HEK293 (cell line): ENCODE measurements around the gene KMO.

Experiments used
- CTCF ChIA-PET: fragments of 350-600 bp; formaldehyde crosslinking; extraction: SDS; loops from one replicate; lab custom pipeline; 2021; ENCODE audit warnings: antibody characterized with exemption; lab: Yijun Ruan, JAX
- POLR2A ChIA-PET: fragments of 300-600 bp; formaldehyde crosslinking; extraction: SDS; loops from one replicate; lab custom pipeline; 2020; ENCODE audit warnings: antibody characterized with exemption, inconsistent platforms; lab: Yijun Ruan, JAX
- H3K27ac ChIP-seq: fragments of 200-500 bp; sonication (Bioruptor generic); 2 replicates; pipeline ENCODE4 v1.5.1; 2014; ENCODE audit warnings: low read depth, low read length, control low read depth, inconsistent platforms; ENCODE audit errors: extremely low read depth
- H3K36me3 ChIP-seq, 2 experiments: fragments of 200-500 bp in 1 of 2; sonication (Bioruptor generic) in 1 of 2; 1 replicate in 1 of 2; 2 replicates in 1 of 2; pipeline ENCODE4 v1.5.1; 2014 to 2017; ENCODE audit warnings: inconsistent platforms in 2 of 2, low read length in 2 of 2; ENCODE audit not compliant: control insufficient read depth in 2 of 2, insufficient read depth in 1 of 2
- H3K4me1 ChIP-seq: fragments of 200-500 bp; sonication (Bioruptor generic); 2 replicates; pipeline ENCODE4 v1.5.1; 2014; ENCODE audit warnings: mild to moderate bottlenecking, low read length, inconsistent platforms; ENCODE audit not compliant: control insufficient read depth, insufficient read depth
- H3K4me3 ChIP-seq: 2 replicates; pipeline ENCODE4 v1.5.1; 2011; ENCODE audit warnings: low read depth, mild to moderate bottlenecking, control low read depth, low read length, moderate library complexity
- H3K9me3 ChIP-seq: fragments of 200-500 bp; sonication (Bioruptor generic); 2 replicates; pipeline ENCODE4 v1.5.1; 2014; ENCODE audit warnings: low read depth, low read length, inconsistent platforms; ENCODE audit not compliant: control insufficient read depth, insufficient read depth
- ELK4 ChIP-seq: IDR thresholded peaks from 2 replicates; pipeline ENCODE4 v1.6.1; 2011; ENCODE audit warnings: mild to moderate bottlenecking, low read depth, low read length, borderline replicate concordance
- PATZ1 ChIP-seq: fragments of 450-650 bp; formaldehyde crosslinking; IDR thresholded peaks from 2 replicates; pipeline ENCODE4 v1.5.1; 2016; ENCODE audit warnings: missing biosample characterization, missing genetic modification characterization
- ZBTB1 ChIP-seq: fragments of 450-650 bp; formaldehyde crosslinking; IDR thresholded peaks from 2 replicates; pipeline ENCODE4 v1.5.1; 2016; ENCODE audit warnings: missing biosample characterization, missing genetic modification characterization
- ZBTB11 ChIP-seq: fragments of 450-650 bp; formaldehyde crosslinking; conservative IDR thresholded peaks from 2 replicates; pipeline ENCODE4 v1.5.1; 2016; ENCODE audit warnings: low read depth, missing biosample characterization, missing genetic modification characterization
- ZFP69B ChIP-seq: fragments of 450-650 bp; formaldehyde crosslinking; IDR thresholded peaks from 2 replicates; pipeline ENCODE4 v1.5.1; 2016; ENCODE audit warnings: missing biosample characterization, missing genetic modification characterization
- ZNF112 ChIP-seq: fragments of 450-650 bp; formaldehyde crosslinking; IDR thresholded peaks from 2 replicates; pipeline ENCODE4 v1.5.0; 2017; ENCODE audit warnings: missing biosample characterization, missing genetic modification characterization
- ZNF114 ChIP-seq: fragments of 450-650 bp; formaldehyde crosslinking; IDR thresholded peaks from 2 replicates; pipeline ENCODE4 v1.5.0; 2017; ENCODE audit warnings: missing biosample characterization, missing genetic modification characterization
- ZNF148 ChIP-seq: fragments of 450-650 bp; formaldehyde crosslinking; IDR thresholded peaks from 2 replicates; pipeline ENCODE4 v1.5.0; 2017; ENCODE audit warnings: missing biosample characterization, missing genetic modification characterization, borderline replicate concordance
- ZNF324 ChIP-seq: fragments of 450-650 bp; formaldehyde crosslinking; IDR thresholded peaks from 2 replicates; pipeline ENCODE4 v1.5.1; 2016; ENCODE audit warnings: missing biosample characterization, missing genetic modification characterization
- ZNF394 ChIP-seq: fragments of 450-650 bp; formaldehyde crosslinking; IDR thresholded peaks from 2 replicates; pipeline ENCODE4 v1.5.1; 2016; ENCODE audit warnings: missing biosample characterization, missing genetic modification characterization, mild to moderate bottlenecking, moderate library complexity, borderline replicate concordance
- ZNF473 ChIP-seq: fragments of 450-650 bp; formaldehyde crosslinking; IDR thresholded peaks from 2 replicates; pipeline ENCODE4 v1.5.1; 2017; ENCODE audit warnings: missing biosample characterization, missing genetic modification characterization
- ZNF558 ChIP-seq: fragments of 450-650 bp; formaldehyde crosslinking; IDR thresholded peaks from 2 replicates; pipeline ENCODE4 v1.5.1; 2016; ENCODE audit warnings: missing biosample characterization, missing genetic modification characterization
- ZNF571 ChIP-seq: fragments of 450-650 bp; formaldehyde crosslinking; IDR thresholded peaks from 2 replicates; pipeline ENCODE4 v1.5.0; 2017; ENCODE audit warnings: missing biosample characterization, missing genetic modification characterization
- ZNF600 ChIP-seq: fragments of 450-650 bp; formaldehyde crosslinking; IDR thresholded peaks from 2 replicates; pipeline ENCODE4 v1.5.1; 2016; ENCODE audit warnings: missing biosample characterization, missing genetic modification characterization
- TF ChIP-seq, protein P1 (sequence below): fragments of 450-650 bp; formaldehyde crosslinking; IDR thresholded peaks from 2 replicates; pipeline ENCODE4 v1.5.1; 2016; ENCODE audit warnings: missing biosample characterization, missing genetic modification characterization

Gene KMO

DNA sequence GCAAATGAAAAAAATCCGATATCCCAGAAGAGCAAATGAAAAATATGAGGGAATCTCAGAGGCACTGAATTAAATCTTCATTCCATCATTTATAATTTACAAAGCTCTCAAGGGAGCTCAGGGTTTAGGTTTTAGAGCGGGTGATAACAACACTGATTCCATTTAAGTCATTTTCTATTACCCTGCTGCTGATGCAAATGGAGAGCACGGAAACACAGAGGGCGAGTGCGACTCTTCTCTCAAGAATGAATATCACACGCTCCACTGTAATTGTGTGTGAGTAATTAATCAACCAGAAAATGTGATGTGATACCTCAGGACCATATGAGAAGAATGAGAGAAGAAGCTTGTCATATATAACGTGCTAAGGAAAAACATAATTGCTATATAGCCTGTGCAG, 85.2 kb downstream of the KMO start (continued):
- TF ChIP-seq ZNF148 (tag by site-specific recombination) (no peak), ZNF571 (tag by site-specific recombination) (no peak), ZBTB11 (tag by site-specific recombination) (no peak), ZNF394 (no peak), ZNF558 (tag by site-specific recombination) (no peak), ZNF600 (tag by site-specific recombination) (no peak), ELK4 (no peak), ZNF114 (tag by site-specific recombination) (no peak)

GRCh38 chr1:241622669-241623068, 90.5 kb downstream of the KMO start:
- POLR2A ChIA-PET: no interaction called here

More at GRCh38 chr1:241622669-241623068, 90.5 kb downstream of the KMO start:
- no peaks in the 10 kb centered on the region for H3K4me1 ChIP-seq
- H3K4me3 ChIP-seq: no peak overlapping the region
- TF ChIP-seq PATZ1 (tag by site-specific recombination) (no peak), ZNF558 (tag by site-specific recombination) (no peak), ZBTB1 (tag by site-specific recombination) (no peak), ZFP69B (tag by site-specific recombination) (no peak), ZNF473 (tag by site-specific recombination) (no peak), ZNF112 (no peak), ZNF324 (tag by site-specific recombination) (no peak)
- TF ChIP-seq, protein P1, sequence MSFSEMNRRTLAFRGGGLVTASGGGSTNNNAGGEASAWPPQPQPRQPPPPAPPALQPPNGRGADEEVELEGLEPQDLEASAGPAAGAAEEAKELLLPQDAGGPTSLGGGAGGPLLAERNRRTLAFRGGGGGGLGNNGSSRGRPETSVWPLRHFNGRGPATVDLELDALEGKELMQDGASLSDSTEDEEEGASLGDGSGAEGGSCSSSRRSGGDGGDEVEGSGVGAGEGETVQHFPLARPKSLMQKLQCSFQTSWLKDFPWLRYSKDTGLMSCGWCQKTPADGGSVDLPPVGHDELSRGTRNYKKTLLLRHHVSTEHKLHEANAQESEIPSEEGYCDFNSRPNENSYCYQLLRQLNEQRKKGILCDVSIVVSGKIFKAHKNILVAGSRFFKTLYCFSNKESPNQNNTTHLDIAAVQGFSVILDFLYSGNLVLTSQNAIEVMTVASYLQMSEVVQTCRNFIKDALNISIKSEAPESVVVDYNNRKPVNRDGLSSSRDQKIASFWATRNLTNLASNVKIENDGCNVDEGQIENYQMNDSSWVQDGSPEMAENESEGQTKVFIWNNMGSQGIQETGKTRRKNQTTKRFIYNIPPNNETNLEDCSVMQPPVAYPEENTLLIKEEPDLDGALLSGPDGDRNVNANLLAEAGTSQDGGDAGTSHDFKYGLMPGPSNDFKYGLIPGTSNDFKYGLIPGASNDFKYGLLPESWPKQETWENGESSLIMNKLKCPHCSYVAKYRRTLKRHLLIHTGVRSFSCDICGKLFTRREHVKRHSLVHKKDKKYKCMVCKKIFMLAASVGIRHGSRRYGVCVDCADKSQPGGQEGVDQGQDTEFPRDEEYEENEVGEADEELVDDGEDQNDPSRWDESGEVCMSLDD: no peak
- no peaks in the 10 kb centered on the region for H3K36me3 ChIP-seq
- CTCF ChIA-PET: interaction anchor here (1.0 kb wide), 1 partner anchor 32 kb away, joined by 4 read pairs; no protein-coding TSS in a partner anchor
- H3K9me3 ChIP-seq: no peaks in the 10 kb centered on the region
- no peak overlapping the region for H3K27ac ChIP-seq
